H1 (cell line): ENCODE data around the gene CORO1A. TPM values are rescaled to one million over a fixed set of nuclear protein-coding genes. Genes with fewer than 3 reads are reported as not detected.

Experiments used
- CTCF ChIA-PET: fragments of 300-600 bp; sonication (Branson Sonifier 250); formaldehyde crosslinking; loops from one replicate; lab custom pipeline; 2021; ENCODE audit not compliant: partially characterized antibody; lab: Charles Lee
- POLR2A ChIA-PET: fragments of 300-600 bp; sonication (Branson Sonifier 250); formaldehyde crosslinking; loops from one replicate; lab custom pipeline; 2021; ENCODE audit warnings: inconsistent platforms; ENCODE audit not compliant: partially characterized antibody; lab: Charles Lee
- DNase-seq, 2 experiments: peaks; one replicate each; pipeline versions ENCODE4 v3.0.0 to v3.0.0-alpha.2; 2010 to 2022; ENCODE audit warnings: low spot score in 2 of 2, low read depth in 1 of 2, mixed read lengths in 1 of 2
- FAIRE-seq: peaks from 2 replicates; lab custom pipeline; 2011; peaks lifted over from hg19 to GRCh38; lab: Jason Lieb, UNC
- H2AFZ ChIP-seq: 2 replicates; pipeline ENCODE4 v1.8.1; 2012; ENCODE audit warnings: low read length, inconsistent platforms
- H2AK5ac ChIP-seq: 2 replicates; pipeline ENCODE4 v1.6.1; 2013; ENCODE audit warnings: low read depth, low read length
- H2BK120ac ChIP-seq: replicated peaks from 2 replicates; pipeline ENCODE3; 2013; ENCODE audit warnings: low read depth, low read length, inconsistent platforms
- H2BK12ac ChIP-seq: 2 replicates; pipeline ENCODE4 v1.6.1; 2013; ENCODE audit warnings: low read depth, low read length
- H2BK15ac ChIP-seq: 2 replicates; pipeline ENCODE4 v1.6.1; 2013; ENCODE audit warnings: low read length
- H2BK20ac ChIP-seq: 2 replicates; pipeline ENCODE4 v1.6.1; 2013; ENCODE audit warnings: low read length
- H2BK5ac ChIP-seq: 2 replicates; pipeline ENCODE4 v1.6.1; 2013; ENCODE audit warnings: low read depth, low read length
- H3K14ac ChIP-seq: 2 replicates; pipeline ENCODE4 v1.6.1; 2013; ENCODE audit warnings: inconsistent platforms; ENCODE audit not compliant: insufficient read length
- H3K18ac ChIP-seq: 2 replicates; pipeline ENCODE4 v1.6.1; 2013; ENCODE audit warnings: low read length; ENCODE audit errors: extremely low read depth
- H3K23ac ChIP-seq: 2 replicates; pipeline ENCODE4 v1.6.1; 2013; ENCODE audit warnings: inconsistent platforms; ENCODE audit not compliant: insufficient read length
- H3K23me2 ChIP-seq: 2 replicates; pipeline ENCODE4 v1.6.1; 2013; ENCODE audit warnings: low read depth, low read length
- H3K27ac ChIP-seq: 2 replicates; pipeline ENCODE4 v1.6.1; 2011; ENCODE audit warnings: low read depth, low read length, inconsistent platforms
- H3K27me3 ChIP-seq, 4 experiments: replicated peaks in 1 of 4; 1 replicate in 1 of 4; 2 replicates in 3 of 4; pipeline versions ENCODE4 v1.6.1 to v1.8.1; 2011 to 2013; ENCODE audit warnings: low read length in 3 of 4, mild to moderate bottlenecking in 3 of 4, inconsistent platforms in 2 of 4, mixed read lengths in 2 of 4, moderate library complexity in 1 of 4; ENCODE audit not compliant: control insufficient read depth in 3 of 4, insufficient read depth in 3 of 4; ENCODE audit errors: extremely low read depth in 1 of 4
- H3K36me3 ChIP-seq, 4 experiments: 2 replicates each; pipeline versions ENCODE4 v1.6.1 to v1.8.1; 2011 to 2013; ENCODE audit warnings: mild to moderate bottlenecking in 4 of 4, low read length in 3 of 4, moderate library complexity in 2 of 4, control low read depth in 1 of 4, inconsistent platforms in 1 of 4; ENCODE audit not compliant: insufficient read depth in 4 of 4, control insufficient read depth in 2 of 4
- H3K4ac ChIP-seq: replicated peaks from 2 replicates; pipeline ENCODE3; 2013; ENCODE audit warnings: low read length, low read depth, mixed read lengths, inconsistent platforms; ENCODE audit not compliant: insufficient read length
- H3K4me1 ChIP-seq, 4 experiments: replicated peaks in 1 of 4; 1 replicate in 1 of 4; 2 replicates in 3 of 4; pipeline versions ENCODE4 v1.6.1 to v1.8.1; 2011 to 2013; ENCODE audit warnings: low read length in 3 of 4, inconsistent platforms in 2 of 4, mixed read lengths in 1 of 4; ENCODE audit not compliant: insufficient read depth in 4 of 4, control insufficient read depth in 3 of 4
- H3K4me2 ChIP-seq, 2 experiments: 2 replicates each; pipeline versions ENCODE4 v1.6.1 to v1.8.1; 2011 to 2013; ENCODE audit warnings: low read depth in 2 of 2, low read length in 2 of 2, control low read depth in 1 of 2, inconsistent platforms in 1 of 2, mild to moderate bottlenecking in 1 of 2; ENCODE audit not compliant: insufficient read depth in 1 of 2
- H3K4me3 ChIP-seq, 4 experiments: fragments of 200-600, 300-600 bp in 1 of 4; sonication (generic), shearing (Covaris generic), sonication (Bioruptor Twin) in 1 of 4; 2 replicates each; pipeline versions ENCODE4 v1.5.1 to v1.8.1; 2011 to 2016; ENCODE audit warnings: low read length in 4 of 4, low read depth in 3 of 4, control low read depth in 2 of 4, inconsistent platforms in 2 of 4, mild to moderate bottlenecking in 2 of 4, mixed read lengths in 1 of 4, moderate library complexity in 1 of 4; ENCODE audit not compliant: insufficient read depth in 2 of 4; ENCODE audit errors: extremely low read depth in 1 of 4
- H3K56ac ChIP-seq: replicated peaks from 2 replicates; pipeline ENCODE3; 2013; ENCODE audit warnings: low read depth, mild to moderate bottlenecking, mixed read lengths, low read length, inconsistent platforms; ENCODE audit not compliant: insufficient read length
- H3K79me1 ChIP-seq: 2 replicates; pipeline ENCODE4 v1.6.1; 2013; ENCODE audit warnings: low read depth, low read length, control low read depth
- H3K79me2 ChIP-seq, 2 experiments: 2 replicates each; pipeline versions ENCODE4 v1.6.1 to v1.8.1; 2012 to 2013; ENCODE audit warnings: low read length in 2 of 2, mild to moderate bottlenecking in 2 of 2, inconsistent platforms in 1 of 2; ENCODE audit not compliant: insufficient read depth in 2 of 2, control insufficient read depth in 1 of 2
- H3K9ac ChIP-seq, 4 experiments: replicated peaks in 1 of 4; 1 replicate in 1 of 4; 2 replicates in 3 of 4; pipeline versions ENCODE4 v1.6.1 to v1.8.1; 2011 to 2013; ENCODE audit warnings: low read depth in 3 of 4, low read length in 3 of 4, control low read depth in 2 of 4, mild to moderate bottlenecking in 2 of 4, moderate library complexity in 2 of 4, inconsistent platforms in 1 of 4; ENCODE audit errors: extremely low read depth in 1 of 4
- H3K9me3 ChIP-seq, 2 experiments: 2 replicates each; pipeline versions ENCODE4 v1.6.1 to v1.8.1; 2012 to 2013; ENCODE audit warnings: mild to moderate bottlenecking in 2 of 2, moderate library complexity in 2 of 2, control low read depth in 1 of 2, inconsistent platforms in 1 of 2, low read depth in 1 of 2, low read length in 1 of 2, mixed read lengths in 1 of 2; ENCODE audit not compliant: insufficient read depth in 2 of 2
- H4K20me1 ChIP-seq, 2 experiments: replicated peaks in 1 of 2; 2 replicates each; pipeline versions ENCODE3 to v1.8.1; 2011 to 2013; ENCODE audit warnings: inconsistent platforms in 2 of 2, low read length in 2 of 2, mild to moderate bottlenecking in 1 of 2; ENCODE audit not compliant: insufficient read depth in 2 of 2, control insufficient read depth in 1 of 2
- H4K5ac ChIP-seq: 2 replicates; pipeline ENCODE4 v1.6.1; 2013; ENCODE audit warnings: low read length, low read depth, mixed read lengths, inconsistent platforms; ENCODE audit not compliant: insufficient read length
- H4K8ac ChIP-seq: 2 replicates; pipeline ENCODE4 v1.8.0; 2013; ENCODE audit warnings: mild to moderate bottlenecking, moderate library complexity, low read length, inconsistent platforms; ENCODE audit not compliant: insufficient read depth; ENCODE audit errors: extremely low read depth
- H4K91ac ChIP-seq: replicated peaks from 2 replicates; pipeline ENCODE3; 2013; ENCODE audit warnings: low read length, mixed read lengths, inconsistent platforms; ENCODE audit not compliant: insufficient read length
- E2F6 ChIP-seq: IDR thresholded peaks from 2 replicates; pipeline ENCODE4 v1.6.1; 2012; ENCODE audit warnings: inconsistent platforms
- EGR1 ChIP-seq: IDR thresholded peaks from 2 replicates; pipeline ENCODE4 v1.6.1; 2011; ENCODE audit warnings: low read depth, low read length, borderline replicate concordance
- GABPA ChIP-seq: IDR thresholded peaks from 2 replicates; pipeline ENCODE4 v1.6.1; 2011; ENCODE audit warnings: mild to moderate bottlenecking, low read length, moderate library complexity, borderline replicate concordance; ENCODE audit not compliant: insufficient read depth
- PHF8 ChIP-seq: fragments of 200-600 bp; sonication (generic); conservative IDR thresholded peaks from 2 replicates; pipeline ENCODE4 v1.7.1; 2012; ENCODE audit warnings: low read depth, mild to moderate bottlenecking, inconsistent platforms, low read length, moderate library complexity
- RAD21 ChIP-seq, 2 experiments: IDR thresholded peaks in 1 of 2; conservative IDR thresholded peaks in 1 of 2; 2 replicates each; pipeline ENCODE4 v1.6.1; 2011; ENCODE audit warnings: low read depth in 2 of 2, low read length in 2 of 2, improper control_type of control experiment in 1 of 2, inconsistent platforms in 1 of 2, mild to moderate bottlenecking in 1 of 2, moderate library complexity in 1 of 2
- USF2 ChIP-seq: IDR thresholded peaks from 2 replicates; pipeline ENCODE4 v1.6.1; 2011; ENCODE audit warnings: low read length, improper control_type of control experiment
- WGBS, 2 experiments: shearing (Covaris generic) in 1 of 2; methylation state at CpG; one replicate each; pipeline versions ENCODE4 v1.1.6 to v1.1.7; 2013 to 2015; ENCODE audit warnings: low lambda C conversion rate in 2 of 2, mixed read lengths in 2 of 2, inconsistent platforms in 1 of 2, low coverage in 1 of 2, missing lambda C conversion rate in 1 of 2; ENCODE audit not compliant: insufficient replicate concordance in 2 of 2, insufficient coverage in 1 of 2, insufficient read length in 1 of 2; ENCODE audit errors: extremely low coverage in 1 of 2, missing lambda C conversion rate in 1 of 2; 5-methylcytosine and 5-hydroxymethylcytosine counted together
- polyA plus RNA-seq, 7 experiments: library from polyadenylated mRNA; depleted of rRNA in 3 of 7; stranded (reverse) in 5 of 7; unstranded in 2 of 7; fragments of >200 nt in 5 of 7; fragments of 200-250 nt in 2 of 7; gene quantifications; 1 replicate in 5 of 7; 2 replicates in 1 of 7; 4 replicates in 1 of 7; pipeline versions ENCODE4 v1.2.1 to v1.2.3, GENCODE V29; 2011 to 2013; ENCODE audit warnings: missing spikeins in 2 of 7, mixed read lengths in 2 of 7
- total RNA-seq: library from RNA; stranded (reverse); fragmentation: NEBNext Ultra II Directional; extraction: Animal tissue kit (Norgen Biotek cat#: 25700); gene quantifications from 2 replicates; pipeline ENCODE4 v1.2.1, GENCODE V29; 2021

CORO1A gene
- total and polyA plus RNA-seq, 2 of the 8 experiments (the other 6 are each of a cell fraction or from before 2014, with no cell fraction given) = 10.9 to 11.7 TPM

- H2BK20ac ChIP-seq = no peak overlapping the region
- no peak for FAIRE-seq
- no peak for TF ChIP-seq EGR1
- TF ChIP-seq USF2 = no peak
- TF ChIP-seq E2F6 = no peak
- TF ChIP-seq RAD21 (IDR thresholded peaks at IDR 0.05 in 1 of 2, conservative IDR thresholded peaks at IDR 0.05 in 1 of 2; ENCODE audit: low read depth in 2 of 2, low read length in 2 of 2) = peak; percentile 54 to 66
- no peak for TF ChIP-seq PHF8
- 0 out of 2 replicates have a peak, but pooled peaks have one; percentile 55 for TF ChIP-seq GABPA
Measured at GRCh38 chr16:30186782-30187555, 3.6 kb downstream of the CORO1A start.

More at GRCh38 chr16:30186782-30187555, 3.6 kb downstream of the CORO1A start:
- no peak overlapping the region; the same call in 1 of the 2 replicates for H2BK5ac ChIP-seq
- no peak overlapping the region for H3K14ac ChIP-seq
- ChIA-PET POLR2A (no interaction called here), CTCF (interaction anchor here (0.6 to 4.4 kb wide), 10 partner anchors 11 to 997 kb away, joined by 3 to 21 read pairs (median 4); partner anchors contain the start of gene GDPD3)
- no peaks in the 10 kb centered on the region for H3K79me2 ChIP-seq
- no peaks in the 10 kb centered on the region for H3K9me3 ChIP-seq
- peak overlapping the region; percentile 69 for H4K91ac ChIP-seq
- H3K23me2 ChIP-seq = peaks cover 7% of the 10 kb centered on the region; the same call in 1 of the 2 replicates
- H3K56ac ChIP-seq = no peak overlapping the region
- peaks cover 7 to 8% of the 10 kb centered on the region in 2 experiments for H4K20me1 ChIP-seq
- H3K9ac ChIP-seq = no peak overlapping the region
- 72% methylated on average over 36 of the region's 36 CpGs; no CpG with 5 or more reads in 1 of the 2 experiments for WGBS, 2 experiments
- no peak overlapping the region for H2BK15ac ChIP-seq
- peaks cover 0 to 12% (median 4%) of the 10 kb centered on the region in 4 experiments; a peak in 4 of 7 replicates for H3K4me1 ChIP-seq
- H3K27ac ChIP-seq = no peak overlapping the region
- no peaks in the 10 kb centered on the region for H3K79me1 ChIP-seq
- H3K4me2 ChIP-seq = no peak overlapping the region
- H3K36me3 ChIP-seq = no peaks in the 10 kb centered on the region
- H2AFZ ChIP-seq = no peak overlapping the region
- no peak overlapping the region for H3K23ac ChIP-seq
- H2BK120ac ChIP-seq = no peak overlapping the region
- H3K18ac ChIP-seq = no peak overlapping the region
- DNase-seq = peak in 1 of 2 experiments; percentile 94
- H3K4ac ChIP-seq = peak overlapping the region; percentile 51
- no peak overlapping the region for H4K5ac ChIP-seq
- peak overlapping the region; percentile 22; the same call in 1 of the 2 replicates for H2BK12ac ChIP-seq
- H4K8ac ChIP-seq = peak overlapping the region; percentile 43
- peaks cover 0 to 14% (median 7%) of the 10 kb centered on the region in 4 experiments; a peak in 3 of 7 replicates for H3K27me3 ChIP-seq
- no peak overlapping the region for H2AK5ac ChIP-seq
- H3K4me3 ChIP-seq = no peak overlapping the region
